IMR-90 (cell line): ENCODE data around the gene PGBD5. TPM values are rescaled to one million over a fixed set of nuclear protein-coding genes. Genes with fewer than 3 reads are reported as not detected.

ENCODE experiments used
- ATAC-seq: fragments of 200-7000 bp; cut with Tn5 transposase; 2 replicates; pipeline ENCODE4 v1.9.1; 2020; ENCODE audit warnings: low read depth, mild to moderate bottlenecking, moderate library complexity
- BruUV-seq: library from RNA; stranded (reverse); fragments of 400-500 nt; replicated peaks from 2 replicates; lab custom pipeline; 2021; lab: Mats Ljungman, UMichigan
- CTCF ChIA-PET: fragments of 300-600 bp; formaldehyde crosslinking; extraction: SDS; loops from one replicate; lab custom pipeline; 2021; ENCODE audit warnings: antibody characterized with exemption; lab: Yijun Ruan, JAX
- POLR2A ChIA-PET: fragments of 300-600 bp; sonication (Branson Sonifier 250); formaldehyde crosslinking; loops from one replicate; lab custom pipeline; 2022; ENCODE audit warnings: antibody characterized with exemption; ENCODE audit not compliant: unreplicated experiment; lab: Charles Lee
- DNase-seq: peaks from one replicate; pipeline ENCODE4 v3.0.0; 2013
- H2AFZ ChIP-seq: replicated peaks from 2 replicates; pipeline ENCODE3; 2013; ENCODE audit warnings: low read length, mild to moderate bottlenecking; ENCODE audit not compliant: poor library complexity
- H2AK5ac ChIP-seq: 2 replicates; pipeline ENCODE4 v1.6.1; 2013; ENCODE audit warnings: low read depth, low read length, inconsistent platforms
- H2AK9ac ChIP-seq: replicated peaks from 2 replicates; pipeline ENCODE3; 2013; ENCODE audit warnings: mild to moderate bottlenecking, low read depth, low read length, moderate library complexity; ENCODE audit not compliant: poor library complexity
- H2BK120ac ChIP-seq: 2 replicates; pipeline ENCODE4 v1.6.1; 2013; ENCODE audit warnings: low read depth, low read length, inconsistent platforms
- H2BK15ac ChIP-seq: 3 replicates; pipeline ENCODE4 v1.6.1; 2013; ENCODE audit warnings: low read depth, low read length, inconsistent platforms
- H2BK20ac ChIP-seq: 2 replicates; pipeline ENCODE4 v1.6.1; 2013; ENCODE audit warnings: low read depth, mild to moderate bottlenecking, inconsistent platforms, low read length, moderate library complexity
- H2BK5ac ChIP-seq: 2 replicates; pipeline ENCODE4 v1.6.1; 2013; ENCODE audit warnings: mild to moderate bottlenecking, low read depth, low read length, inconsistent platforms; ENCODE audit not compliant: poor library complexity, severe bottlenecking
- H3K14ac ChIP-seq: replicated peaks from 2 replicates; pipeline ENCODE4 v1.6.1; 2013; ENCODE audit warnings: low read depth, low read length, inconsistent platforms
- H3K18ac ChIP-seq: 2 replicates; pipeline ENCODE4 v1.6.1; 2013; ENCODE audit warnings: low read depth, low read length, control low read depth
- H3K23ac ChIP-seq: 2 replicates; pipeline ENCODE4 v1.6.1; 2013; ENCODE audit warnings: low read depth, low read length, inconsistent platforms
- H3K27ac ChIP-seq: 2 replicates; pipeline ENCODE4 v1.5.1; 2013; ENCODE audit warnings: mild to moderate bottlenecking, control low read depth, low read length; ENCODE audit not compliant: insufficient read depth
- H3K27me3 ChIP-seq: 2 replicates; pipeline ENCODE4 v1.6.1; 2013; ENCODE audit warnings: low read length; ENCODE audit not compliant: control insufficient read depth, insufficient read depth
- H3K36me3 ChIP-seq: 2 replicates; pipeline ENCODE4 v1.6.1; 2013; ENCODE audit warnings: low read length, mixed read lengths; ENCODE audit not compliant: control insufficient read depth, insufficient read depth
- H3K4ac ChIP-seq: 2 replicates; pipeline ENCODE4 v1.6.1; 2013; ENCODE audit warnings: low read depth, low read length, inconsistent platforms
- H3K4me1 ChIP-seq: 2 replicates; pipeline ENCODE4 v1.6.1; 2013; ENCODE audit warnings: low read length, mixed read lengths; ENCODE audit not compliant: control insufficient read depth, insufficient read depth
- H3K4me2 ChIP-seq: 2 replicates; pipeline ENCODE4 v1.6.1; 2013; ENCODE audit warnings: low read depth, mild to moderate bottlenecking, control low read depth, low read length, moderate library complexity
- H3K4me3 ChIP-seq: 2 replicates; pipeline ENCODE4 v1.5.1; 2013; ENCODE audit warnings: low read depth, mild to moderate bottlenecking, control low read depth, low read length, moderate library complexity; ENCODE audit not compliant: insufficient read depth
- H3K56ac ChIP-seq: 2 replicates; pipeline ENCODE4 v1.6.1; 2013; ENCODE audit warnings: low read length, inconsistent platforms; ENCODE audit not compliant: insufficient read depth; ENCODE audit errors: extremely low read depth
- H3K79me1 ChIP-seq, 2 experiments: 2 replicates each; pipeline ENCODE4 v1.6.1; 2013; ENCODE audit warnings: low read length in 2 of 2, inconsistent platforms in 1 of 2, low read depth in 1 of 2
- H3K9ac ChIP-seq: 2 replicates; pipeline ENCODE4 v1.6.1; 2013; ENCODE audit warnings: low read depth, low read length, control low read depth
- H3K9me1 ChIP-seq: 2 replicates; pipeline ENCODE4 v1.6.1; 2013; ENCODE audit warnings: low read length, inconsistent platforms; ENCODE audit not compliant: insufficient read depth
- H3K9me3 ChIP-seq: 2 replicates; pipeline ENCODE4 v1.6.1; 2013; ENCODE audit warnings: low read length; ENCODE audit not compliant: control insufficient read depth, insufficient read depth
- H4K20me1 ChIP-seq: 2 replicates; pipeline ENCODE4 v1.6.1; 2013; ENCODE audit warnings: low read length, inconsistent platforms; ENCODE audit not compliant: insufficient read depth
- H4K5ac ChIP-seq: 2 replicates; pipeline ENCODE4 v1.6.1; 2013; ENCODE audit warnings: mild to moderate bottlenecking, low read depth, low read length, control low read depth
- H4K8ac ChIP-seq, 2 experiments: 2 replicates each; pipeline ENCODE4 v1.6.1; 2013; ENCODE audit warnings: low read depth in 2 of 2, low read length in 2 of 2, control low read depth in 1 of 2, inconsistent platforms in 1 of 2
- H4K91ac ChIP-seq: 2 replicates; pipeline ENCODE4 v1.6.1; 2013; ENCODE audit warnings: low read depth, low read length, inconsistent platforms; ENCODE audit not compliant: insufficient read depth
- ELK1 ChIP-seq: fragments of 150-350 bp; IDR thresholded peaks from 2 replicates; pipeline ENCODE4 v1.6.1; 2016; ENCODE audit warnings: low read depth, mild to moderate bottlenecking, low read length, moderate library complexity, borderline replicate concordance
- RCOR1 ChIP-seq: IDR thresholded peaks from 2 replicates; pipeline ENCODE4 v1.6.1; 2012; ENCODE audit warnings: mild to moderate bottlenecking, low read length, improper control_type of control experiment; ENCODE audit not compliant: insufficient replicate concordance
- SMC3 ChIP-seq: fragments of 150-350 bp; IDR thresholded peaks from 2 replicates; pipeline ENCODE4 v1.6.1; 2016; ENCODE audit warnings: low read depth, mild to moderate bottlenecking, antibody characterized with exemption, low read length, moderate library complexity
- USF2 ChIP-seq: fragments of 150-350 bp; IDR thresholded peaks from 2 replicates; pipeline ENCODE4 v1.6.1; 2017; ENCODE audit warnings: mild to moderate bottlenecking, antibody characterized with exemption, low read length, low read depth
- WGBS, 2 experiments: methylation state at CpG; one replicate each; pipeline versions ENCODE4 v1.1.5 to v1.1.7; 2013; ENCODE audit warnings: missing lambda C conversion rate in 2 of 2; ENCODE audit not compliant: insufficient read length in 1 of 2; ENCODE audit errors: extremely low coverage in 2 of 2; 5-methylcytosine and 5-hydroxymethylcytosine counted together
- dilution Hi-C: fragments of 300-500 bp; cut with HindIII; formaldehyde crosslinking; loops from one replicate; pipeline ENCODE4 v1.14.3; 2018; ENCODE audit warnings: low sequenced_read_pairs; ENCODE audit not compliant: unreplicated experiment
- in situ Hi-C: fragments of 300-500 bp; cut with MboI; formaldehyde crosslinking; loops from 3 replicates; pipeline ENCODE4 v1.14.3; 2019; ENCODE audit warnings: low sequenced_read_pairs, inconsistent platforms, mixed read lengths
- intact Hi-C: fragments of 100-400 bp; cut with micrococcal nuclease; formaldehyde crosslinking; loops from 2 replicates; pipeline ENCODE4 v1.10.0; 2022
- polyA plus RNA-seq, 3 experiments: library from polyadenylated mRNA; depleted of rRNA; stranded (reverse); fragments of >200 nt; gene quantifications; 2 replicates each; pipeline ENCODE4 v1.2.3, GENCODE V29; 2012; ENCODE audit warnings: low replicate concordance in 1 of 3
- total RNA-seq: library from RNA; depleted of rRNA; stranded (reverse); fragments of >200 nt; gene quantifications from 2 replicates; pipeline ENCODE4 v1.2.3, GENCODE V29; 2012

PGBD5 gene
- total and polyA plus RNA-seq, 2 of the 4 experiments (the other 2 are of a cell fraction): 0.18 to 0.36 TPM

- Histone ChIP-seq H4K5ac (no peak overlapping the region), H4K8ac (no peak overlapping the region), H2BK20ac (no peak overlapping the region), H3K56ac (no peak overlapping the region), H3K9me1 (no peaks in the 10 kb centered on the region), H2AK5ac (no peak overlapping the region), H4K91ac (no peak overlapping the region), H3K36me3 (no peaks in the 10 kb centered on the region), H3K9ac (no peak overlapping the region), H3K4me3 (no peak overlapping the region), H2BK5ac (no peak overlapping the region), H3K4me2 (no peak overlapping the region), H3K18ac (no peak overlapping the region), H3K27me3 (no peaks in the 10 kb centered on the region), H3K14ac (no peak overlapping the region), H3K27ac (no peak overlapping the region), H2AFZ (no peak overlapping the region), H2BK120ac (no peak overlapping the region), H2AK9ac (no peak overlapping the region), H3K23ac (no peak overlapping the region), H2BK15ac (no peak overlapping the region), H3K4ac (no peak overlapping the region), H3K79me1 (no peaks in the 10 kb centered on the region), H4K20me1 (no peaks in the 10 kb centered on the region), H3K9me3 (no peaks in the 10 kb centered on the region), H3K4me1 (no peaks in the 10 kb centered on the region; the same call in 1 of the 2 replicates)
- intact Hi-C loops (no loop called here), dilution Hi-C loops (no loop called here), in situ Hi-C loops (no loop called here)
- no CpG with 5 or more reads among the region's 8 CpGs for WGBS, 2 experiments
- POLR2A ChIA-PET: no interaction called here
- CTCF ChIA-PET: no interaction called here
- TF ChIP-seq SMC3 (no peak), USF2 (no peak), ELK1 (no peak), RCOR1 (no peak)
- no TSS peak for BruUV-seq
- no peak for DNase-seq
- no peak for ATAC-seq
Measured at GRCh38 chr1:230332061-230332460, 94.1 kb downstream of the PGBD5 start.
